MCF 10A (cell line): ENCODE measurements around the gene LRSAM1. TPM values are rescaled to one million over a fixed set of nuclear protein-coding genes. Genes with fewer than 3 reads are reported as not detected.
A peak's percentile ranks its signal among the peaks of the same experiment; 100 is the strongest.

ENCODE experiments used
- BruUV-seq: library from RNA; stranded (reverse); fragments of 400-500 nt; replicated peaks from 2 replicates; lab custom pipeline; 2021; lab: Mats Ljungman, UMichigan
- CTCF ChIA-PET: fragments of 300-600 bp; sonication (Branson Sonifier 250); formaldehyde crosslinking; extraction: SDS; loops from one replicate; lab custom pipeline; 2021; ENCODE audit warnings: antibody characterized with exemption, inconsistent platforms; lab: Yijun Ruan, JAX
- POLR2A ChIA-PET: fragments of 300-600, 350-650 bp; sonication (Branson Sonifier 250); formaldehyde crosslinking; extraction: SDS; loops from one replicate; lab custom pipeline; 2020; ENCODE audit warnings: antibody characterized with exemption, inconsistent platforms; lab: Yijun Ruan, JAX
- DNase-seq: peaks from one replicate; pipeline ENCODE4 v3.0.0-alpha.2; 2018; ENCODE audit not compliant: unreplicated experiment
- H3K27ac Mint-ChIP-seq: one replicate; pipeline ENCODE4 v1.8.0; 2022; ENCODE audit warnings: mild to moderate bottlenecking, low read depth, mixed read lengths; ENCODE audit not compliant: unreplicated experiment
- H3K27me3 Mint-ChIP-seq: one replicate; pipeline ENCODE4 v1.8.0; 2022; ENCODE audit warnings: mixed read lengths; ENCODE audit not compliant: insufficient read depth, unreplicated experiment
- H3K36me3 Mint-ChIP-seq: one replicate; pipeline ENCODE4 v1.8.0; 2022; ENCODE audit warnings: mild to moderate bottlenecking, moderate library complexity, mixed read lengths; ENCODE audit not compliant: insufficient read depth, unreplicated experiment
- H3K4me1 Mint-ChIP-seq: one replicate; pipeline ENCODE4 v1.8.0; 2022; ENCODE audit warnings: mixed read lengths; ENCODE audit not compliant: insufficient read depth, unreplicated experiment
- H3K4me3 Mint-ChIP-seq: one replicate; pipeline ENCODE4 v1.8.0; 2022; ENCODE audit warnings: mild to moderate bottlenecking, moderate library complexity, mixed read lengths; ENCODE audit not compliant: unreplicated experiment
- H3K9me3 Mint-ChIP-seq: one replicate; pipeline ENCODE4 v1.8.0; 2022; ENCODE audit warnings: mixed read lengths; ENCODE audit not compliant: unreplicated experiment
- intact Hi-C: fragments of 100-400 bp; cut with micrococcal nuclease; formaldehyde crosslinking; loops from 2 replicates; pipeline ENCODE4 v1.14.1; 2022
- total RNA-seq: library from RNA; stranded (reverse); gene quantifications from 2 replicates; pipeline ENCODE4 v1.2.3, GENCODE V29; 2022
- TF ChIP-seq, protein P1 (sequence below): fragments of 200-600 bp; IDR thresholded peaks from one replicate; pipeline ENCODE4 v1.8.0; 2022; ENCODE audit warnings: antibody characterized with exemption, mild to moderate bottlenecking; ENCODE audit not compliant: unreplicated experiment

The LRSAM1 gene
- total RNA-seq, 1 experiment from 2014 or later: 23.5 TPM

DNA sequence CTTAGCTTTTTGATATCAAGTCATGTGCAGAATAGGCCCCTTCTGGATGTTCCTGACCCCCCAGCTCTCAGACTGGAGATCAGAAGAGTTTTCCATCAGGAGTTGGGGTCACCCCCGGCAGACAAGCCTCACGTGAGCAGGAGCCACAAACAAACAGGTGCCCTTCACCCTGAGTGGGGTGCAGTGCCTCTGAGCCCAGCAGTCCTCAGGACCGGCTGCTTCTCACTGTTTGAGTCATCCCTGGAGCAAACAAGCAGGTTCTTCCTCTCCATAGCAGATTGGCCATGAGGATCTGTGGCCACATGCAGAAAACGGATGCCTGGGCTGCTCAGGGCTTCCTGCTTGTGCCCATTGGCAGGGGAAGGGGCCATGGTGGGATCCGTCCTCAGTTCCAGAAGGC, 47.0 kb downstream of the LRSAM1 start:
- ChIA-PET CTCF (interaction anchor here (0.6 to 0.9 kb wide), 2 partner anchors 87 to 90 kb away, joined by 3 read pairs; no protein-coding TSS in a partner anchor), POLR2A (interaction anchor here (1.1 kb wide), 1 partner anchor 10 kb away, joined by 3 read pairs; no protein-coding TSS in a partner anchor)
- H3K36me3 Mint-ChIP-seq: peaks cover 83% of the 10 kb centered on the region
- H3K4me3 Mint-ChIP-seq: no peak overlapping the region
- peak overlapping the region; percentile 66 for H3K27ac Mint-ChIP-seq
- no peaks in the 10 kb centered on the region for H3K9me3 Mint-ChIP-seq
- H3K27me3 Mint-ChIP-seq: no peaks in the 10 kb centered on the region
- no peaks in the 10 kb centered on the region for H3K4me1 Mint-ChIP-seq
- TF ChIP-seq, protein P1, sequence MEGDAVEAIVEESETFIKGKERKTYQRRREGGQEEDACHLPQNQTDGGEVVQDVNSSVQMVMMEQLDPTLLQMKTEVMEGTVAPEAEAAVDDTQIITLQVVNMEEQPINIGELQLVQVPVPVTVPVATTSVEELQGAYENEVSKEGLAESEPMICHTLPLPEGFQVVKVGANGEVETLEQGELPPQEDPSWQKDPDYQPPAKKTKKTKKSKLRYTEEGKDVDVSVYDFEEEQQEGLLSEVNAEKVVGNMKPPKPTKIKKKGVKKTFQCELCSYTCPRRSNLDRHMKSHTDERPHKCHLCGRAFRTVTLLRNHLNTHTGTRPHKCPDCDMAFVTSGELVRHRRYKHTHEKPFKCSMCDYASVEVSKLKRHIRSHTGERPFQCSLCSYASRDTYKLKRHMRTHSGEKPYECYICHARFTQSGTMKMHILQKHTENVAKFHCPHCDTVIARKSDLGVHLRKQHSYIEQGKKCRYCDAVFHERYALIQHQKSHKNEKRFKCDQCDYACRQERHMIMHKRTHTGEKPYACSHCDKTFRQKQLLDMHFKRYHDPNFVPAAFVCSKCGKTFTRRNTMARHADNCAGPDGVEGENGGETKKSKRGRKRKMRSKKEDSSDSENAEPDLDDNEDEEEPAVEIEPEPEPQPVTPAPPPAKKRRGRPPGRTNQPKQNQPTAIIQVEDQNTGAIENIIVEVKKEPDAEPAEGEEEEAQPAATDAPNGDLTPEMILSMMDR: no peak
- no peak for DNase-seq
- intact Hi-C loops: no loop called here
- no TSS peak for BruUV-seq

GRCh38 chr9:127500399-127500798, 49.1 kb downstream of the LRSAM1 start:
- DNase-seq: no peak
- ChIA-PET POLR2A (interaction anchor here (0.7 kb wide), 1 partner anchor 293 kb away, joined by 3 read pairs; no protein-coding TSS in a partner anchor), CTCF (interaction anchor here (0.7 kb wide), 1 partner anchor 326 kb away, joined by 5 read pairs; no protein-coding TSS in a partner anchor)
- intact Hi-C loops: loop anchor here (5.0 kb wide), 1 partner anchor 232 kb away; no protein-coding TSS in a partner anchor
- no peaks in the 10 kb centered on the region for H3K27me3 Mint-ChIP-seq
- peaks cover 95% of the 10 kb centered on the region for H3K36me3 Mint-ChIP-seq
- no peak overlapping the region for H3K27ac Mint-ChIP-seq
- H3K4me1 Mint-ChIP-seq: no peaks in the 10 kb centered on the region
- no TSS peak for BruUV-seq
- no peak overlapping the region for H3K4me3 Mint-ChIP-seq
- TF ChIP-seq, protein P1: no peak
- no peaks in the 10 kb centered on the region for H3K9me3 Mint-ChIP-seq

DNA sequence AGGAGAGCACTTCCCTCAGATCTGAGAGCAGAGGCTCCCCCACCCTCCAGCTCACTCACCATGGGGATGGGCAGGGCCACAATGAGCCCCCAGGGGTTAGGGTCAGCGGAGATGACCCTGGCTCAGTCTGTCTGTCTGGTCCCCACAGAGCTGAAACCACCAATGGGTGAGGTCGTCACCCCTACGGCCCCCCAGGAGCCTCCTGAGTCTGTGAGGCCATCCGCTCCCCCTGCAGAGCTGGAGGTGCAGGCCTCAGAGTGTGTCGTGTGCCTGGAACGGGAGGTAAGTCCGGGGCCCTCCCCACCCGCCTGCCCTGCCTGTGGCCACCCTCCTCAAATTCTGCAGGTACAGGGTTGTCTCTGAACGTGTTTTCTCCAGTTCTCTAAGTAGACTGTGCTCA, 49.6 kb downstream of the LRSAM1 start:
- ChIA-PET POLR2A (interaction anchor here (0.6 to 0.7 kb wide), 2 partner anchors 53 to 293 kb away, joined by 3 read pairs; no protein-coding TSS in a partner anchor), CTCF (interaction anchor here (0.7 kb wide), 1 partner anchor 325 kb away, joined by 5 read pairs; no protein-coding TSS in a partner anchor)
- no peak overlapping the region for H3K27ac Mint-ChIP-seq
- intact Hi-C loops: loop anchor here (5.0 kb wide), 1 partner anchor 231 kb away; no protein-coding TSS in a partner anchor
- TF ChIP-seq, protein P1: no peak
- no peaks in the 10 kb centered on the region for H3K9me3 Mint-ChIP-seq
- H3K4me3 Mint-ChIP-seq: no peak overlapping the region
- H3K36me3 Mint-ChIP-seq: peaks cover 96% of the 10 kb centered on the region
- DNase-seq: no peak
- H3K27me3 Mint-ChIP-seq: no peaks in the 10 kb centered on the region
- no peaks in the 10 kb centered on the region for H3K4me1 Mint-ChIP-seq
- no TSS peak for BruUV-seq

- Mint-ChIP-seq H3K4me3 (no peak overlapping the region), H3K27ac (no peak overlapping the region), H3K4me1 (no peaks in the 10 kb centered on the region), H3K9me3 (no peaks in the 10 kb centered on the region), H3K36me3 (peaks cover 96% of the 10 kb centered on the region), H3K27me3 (no peaks in the 10 kb centered on the region)
- DNase-seq: no peak
- no TSS peak for BruUV-seq
- ChIA-PET CTCF (interaction anchor here (1.3 to 4.5 kb wide), 2 partner anchors 52 to 85 kb away, joined by 6 to 69 read pairs; no protein-coding TSS in a partner anchor), POLR2A (no interaction called here)
- intact Hi-C loops: loop anchor here (5.0 kb wide), 1 partner anchor 230 kb away; no protein-coding TSS in a partner anchor
- TF ChIP-seq, protein P1: no peak
These were observed 50.6 kb downstream of the LRSAM1 start for GRCh38 chr9:127501821-127502343.
